H1 (cell line): ENCODE results near the gene TP63. TPM values are rescaled to one million over a fixed set of nuclear protein-coding genes. Genes with fewer than 3 reads are reported as not detected.

Experiments used
- CTCF ChIA-PET: fragments of 300-600 bp; sonication (Branson Sonifier 250); formaldehyde crosslinking; loops from one replicate; lab custom pipeline; 2021; ENCODE audit not compliant: partially characterized antibody; lab: Charles Lee
- POLR2A ChIA-PET: fragments of 300-600 bp; sonication (Branson Sonifier 250); formaldehyde crosslinking; loops from one replicate; lab custom pipeline; 2021; ENCODE audit warnings: inconsistent platforms; ENCODE audit not compliant: partially characterized antibody; lab: Charles Lee
- DNase-seq, 2 experiments: peaks; one replicate each; pipeline versions ENCODE4 v3.0.0 to v3.0.0-alpha.2; 2010 to 2022; ENCODE audit warnings: low spot score in 2 of 2, low read depth in 1 of 2, mixed read lengths in 1 of 2
- FAIRE-seq: peaks from 2 replicates; lab custom pipeline; 2011; peaks lifted over from hg19 to GRCh38; lab: Jason Lieb, UNC
- H2AFZ ChIP-seq: 2 replicates; pipeline ENCODE4 v1.8.1; 2012; ENCODE audit warnings: low read length, inconsistent platforms
- H2AK5ac ChIP-seq: 2 replicates; pipeline ENCODE4 v1.6.1; 2013; ENCODE audit warnings: low read depth, low read length
- H2BK120ac ChIP-seq: replicated peaks from 2 replicates; pipeline ENCODE3; 2013; ENCODE audit warnings: low read depth, low read length, inconsistent platforms
- H2BK12ac ChIP-seq: 2 replicates; pipeline ENCODE4 v1.6.1; 2013; ENCODE audit warnings: low read depth, low read length
- H2BK15ac ChIP-seq: 2 replicates; pipeline ENCODE4 v1.6.1; 2013; ENCODE audit warnings: low read length
- H2BK20ac ChIP-seq: 2 replicates; pipeline ENCODE4 v1.6.1; 2013; ENCODE audit warnings: low read length
- H2BK5ac ChIP-seq: 2 replicates; pipeline ENCODE4 v1.6.1; 2013; ENCODE audit warnings: low read depth, low read length
- H3K14ac ChIP-seq: 2 replicates; pipeline ENCODE4 v1.6.1; 2013; ENCODE audit warnings: inconsistent platforms; ENCODE audit not compliant: insufficient read length
- H3K18ac ChIP-seq: 2 replicates; pipeline ENCODE4 v1.6.1; 2013; ENCODE audit warnings: low read length; ENCODE audit errors: extremely low read depth
- H3K23ac ChIP-seq: 2 replicates; pipeline ENCODE4 v1.6.1; 2013; ENCODE audit warnings: inconsistent platforms; ENCODE audit not compliant: insufficient read length
- H3K23me2 ChIP-seq: 2 replicates; pipeline ENCODE4 v1.6.1; 2013; ENCODE audit warnings: low read depth, low read length
- H3K27ac ChIP-seq: 2 replicates; pipeline ENCODE4 v1.6.1; 2011; ENCODE audit warnings: low read depth, low read length, inconsistent platforms
- H3K27me3 ChIP-seq, 4 experiments: replicated peaks in 1 of 4; 1 replicate in 1 of 4; 2 replicates in 3 of 4; pipeline versions ENCODE4 v1.6.1 to v1.8.1; 2011 to 2013; ENCODE audit warnings: low read length in 3 of 4, mild to moderate bottlenecking in 3 of 4, inconsistent platforms in 2 of 4, mixed read lengths in 2 of 4, moderate library complexity in 1 of 4; ENCODE audit not compliant: control insufficient read depth in 3 of 4, insufficient read depth in 3 of 4; ENCODE audit errors: extremely low read depth in 1 of 4
- H3K36me3 ChIP-seq, 4 experiments: 2 replicates each; pipeline versions ENCODE4 v1.6.1 to v1.8.1; 2011 to 2013; ENCODE audit warnings: mild to moderate bottlenecking in 4 of 4, low read length in 3 of 4, moderate library complexity in 2 of 4, control low read depth in 1 of 4, inconsistent platforms in 1 of 4; ENCODE audit not compliant: insufficient read depth in 4 of 4, control insufficient read depth in 2 of 4
- H3K4ac ChIP-seq: replicated peaks from 2 replicates; pipeline ENCODE3; 2013; ENCODE audit warnings: low read length, low read depth, mixed read lengths, inconsistent platforms; ENCODE audit not compliant: insufficient read length
- H3K4me1 ChIP-seq, 4 experiments: replicated peaks in 1 of 4; 1 replicate in 1 of 4; 2 replicates in 3 of 4; pipeline versions ENCODE4 v1.6.1 to v1.8.1; 2011 to 2013; ENCODE audit warnings: low read length in 3 of 4, inconsistent platforms in 2 of 4, mixed read lengths in 1 of 4; ENCODE audit not compliant: insufficient read depth in 4 of 4, control insufficient read depth in 3 of 4
- H3K4me2 ChIP-seq, 2 experiments: 2 replicates each; pipeline versions ENCODE4 v1.6.1 to v1.8.1; 2011 to 2013; ENCODE audit warnings: low read depth in 2 of 2, low read length in 2 of 2, control low read depth in 1 of 2, inconsistent platforms in 1 of 2, mild to moderate bottlenecking in 1 of 2; ENCODE audit not compliant: insufficient read depth in 1 of 2
- H3K4me3 ChIP-seq, 4 experiments: fragments of 200-600, 300-600 bp in 1 of 4; sonication (generic), shearing (Covaris generic), sonication (Bioruptor Twin) in 1 of 4; 2 replicates each; pipeline versions ENCODE4 v1.5.1 to v1.8.1; 2011 to 2016; ENCODE audit warnings: low read length in 4 of 4, low read depth in 3 of 4, control low read depth in 2 of 4, inconsistent platforms in 2 of 4, mild to moderate bottlenecking in 2 of 4, mixed read lengths in 1 of 4, moderate library complexity in 1 of 4; ENCODE audit not compliant: insufficient read depth in 2 of 4; ENCODE audit errors: extremely low read depth in 1 of 4
- H3K56ac ChIP-seq: replicated peaks from 2 replicates; pipeline ENCODE3; 2013; ENCODE audit warnings: low read depth, mild to moderate bottlenecking, mixed read lengths, low read length, inconsistent platforms; ENCODE audit not compliant: insufficient read length
- H3K79me1 ChIP-seq: 2 replicates; pipeline ENCODE4 v1.6.1; 2013; ENCODE audit warnings: low read depth, low read length, control low read depth
- H3K79me2 ChIP-seq, 2 experiments: 2 replicates each; pipeline versions ENCODE4 v1.6.1 to v1.8.1; 2012 to 2013; ENCODE audit warnings: low read length in 2 of 2, mild to moderate bottlenecking in 2 of 2, inconsistent platforms in 1 of 2; ENCODE audit not compliant: insufficient read depth in 2 of 2, control insufficient read depth in 1 of 2
- H3K9ac ChIP-seq, 4 experiments: replicated peaks in 1 of 4; 1 replicate in 1 of 4; 2 replicates in 3 of 4; pipeline versions ENCODE4 v1.6.1 to v1.8.1; 2011 to 2013; ENCODE audit warnings: low read depth in 3 of 4, low read length in 3 of 4, control low read depth in 2 of 4, mild to moderate bottlenecking in 2 of 4, moderate library complexity in 2 of 4, inconsistent platforms in 1 of 4; ENCODE audit errors: extremely low read depth in 1 of 4
- H3K9me3 ChIP-seq, 2 experiments: 2 replicates each; pipeline versions ENCODE4 v1.6.1 to v1.8.1; 2012 to 2013; ENCODE audit warnings: mild to moderate bottlenecking in 2 of 2, moderate library complexity in 2 of 2, control low read depth in 1 of 2, inconsistent platforms in 1 of 2, low read depth in 1 of 2, low read length in 1 of 2, mixed read lengths in 1 of 2; ENCODE audit not compliant: insufficient read depth in 2 of 2
- H4K20me1 ChIP-seq, 2 experiments: replicated peaks in 1 of 2; 2 replicates each; pipeline versions ENCODE3 to v1.8.1; 2011 to 2013; ENCODE audit warnings: inconsistent platforms in 2 of 2, low read length in 2 of 2, mild to moderate bottlenecking in 1 of 2; ENCODE audit not compliant: insufficient read depth in 2 of 2, control insufficient read depth in 1 of 2
- H4K5ac ChIP-seq: 2 replicates; pipeline ENCODE4 v1.6.1; 2013; ENCODE audit warnings: low read length, low read depth, mixed read lengths, inconsistent platforms; ENCODE audit not compliant: insufficient read length
- H4K8ac ChIP-seq: 2 replicates; pipeline ENCODE4 v1.8.0; 2013; ENCODE audit warnings: mild to moderate bottlenecking, moderate library complexity, low read length, inconsistent platforms; ENCODE audit not compliant: insufficient read depth; ENCODE audit errors: extremely low read depth
- H4K91ac ChIP-seq: replicated peaks from 2 replicates; pipeline ENCODE3; 2013; ENCODE audit warnings: low read length, mixed read lengths, inconsistent platforms; ENCODE audit not compliant: insufficient read length
- HDAC2 ChIP-seq, 2 experiments: fragments of 300-600 bp in 1 of 2; sonication (generic) in 1 of 2; IDR thresholded peaks; 2 replicates each; pipeline ENCODE4 v1.6.1; 2011 to 2012; ENCODE audit warnings: low read depth in 2 of 2, low read length in 2 of 2, mild to moderate bottlenecking in 2 of 2, moderate library complexity in 2 of 2, borderline replicate concordance in 1 of 2, inconsistent platforms in 1 of 2
- JUN ChIP-seq: IDR thresholded peaks from 2 replicates; pipeline ENCODE4 v1.6.1; 2011; ENCODE audit warnings: low read depth, mild to moderate bottlenecking, improper control_type of control experiment, low read length
- KDM4A ChIP-seq: IDR thresholded peaks from one replicate; pipeline ENCODE4 v1.7.1; 2012; ENCODE audit warnings: low read depth, mild to moderate bottlenecking, moderate library complexity, low read length, inconsistent platforms; ENCODE audit not compliant: severe bottlenecking
- MAFK ChIP-seq: IDR thresholded peaks from 2 replicates; pipeline ENCODE4 v1.6.1; 2012; ENCODE audit warnings: low read depth, mild to moderate bottlenecking, improper control_type of control experiment, low read length
- POLR2AphosphoS5 ChIP-seq: IDR thresholded peaks from 2 replicates; pipeline ENCODE4 v1.6.1; 2011; ENCODE audit warnings: low read depth, low read length
- RAD21 ChIP-seq, 2 experiments: IDR thresholded peaks in 1 of 2; conservative IDR thresholded peaks in 1 of 2; 2 replicates each; pipeline ENCODE4 v1.6.1; 2011; ENCODE audit warnings: low read depth in 2 of 2, low read length in 2 of 2, improper control_type of control experiment in 1 of 2, inconsistent platforms in 1 of 2, mild to moderate bottlenecking in 1 of 2, moderate library complexity in 1 of 2
- RBBP5 ChIP-seq: IDR thresholded peaks from 2 replicates; pipeline ENCODE4 v1.7.1; 2012; ENCODE audit warnings: low read depth, mild to moderate bottlenecking, inconsistent platforms, low read length, moderate library complexity, borderline replicate concordance
- SIN3A ChIP-seq, 2 experiments: IDR thresholded peaks in 1 of 2; conservative IDR thresholded peaks in 1 of 2; 2 replicates each; pipeline ENCODE4 v1.6.1; 2011 to 2012; ENCODE audit warnings: low read length in 2 of 2, improper control_type of control experiment in 1 of 2, low read depth in 1 of 2, mild to moderate bottlenecking in 1 of 2
- SP4 ChIP-seq: IDR thresholded peaks from 2 replicates; pipeline ENCODE4 v1.6.1; 2012; ENCODE audit warnings: low read length, inconsistent platforms
- SUZ12 ChIP-seq: fragments of 200-600 bp; sonication (generic); IDR thresholded peaks from 2 replicates; pipeline ENCODE4 v1.6.1; 2012; ENCODE audit warnings: mild to moderate bottlenecking, inconsistent platforms, low read length, moderate library complexity, mixed read lengths
- TBP ChIP-seq: IDR thresholded peaks from 2 replicates; pipeline ENCODE4 v1.6.1; 2011; ENCODE audit warnings: low read depth, low read length, improper control_type of control experiment
- ZNF274 ChIP-seq: IDR thresholded peaks from 2 replicates; pipeline ENCODE4 v1.7.0; 2012; ENCODE audit warnings: low read length, borderline replicate concordance; ENCODE audit errors: extremely low read depth
- WGBS, 2 experiments: shearing (Covaris generic) in 1 of 2; methylation state at CpG; one replicate each; pipeline versions ENCODE4 v1.1.6 to v1.1.7; 2013 to 2015; ENCODE audit warnings: low lambda C conversion rate in 2 of 2, mixed read lengths in 2 of 2, inconsistent platforms in 1 of 2, low coverage in 1 of 2, missing lambda C conversion rate in 1 of 2; ENCODE audit not compliant: insufficient replicate concordance in 2 of 2, insufficient coverage in 1 of 2, insufficient read length in 1 of 2; ENCODE audit errors: extremely low coverage in 1 of 2, missing lambda C conversion rate in 1 of 2; 5-methylcytosine and 5-hydroxymethylcytosine counted together
- polyA plus RNA-seq, 7 experiments: library from polyadenylated mRNA; depleted of rRNA in 3 of 7; stranded (reverse) in 5 of 7; unstranded in 2 of 7; fragments of >200 nt in 5 of 7; fragments of 200-250 nt in 2 of 7; gene quantifications; 1 replicate in 5 of 7; 2 replicates in 1 of 7; 4 replicates in 1 of 7; pipeline versions ENCODE4 v1.2.1 to v1.2.3, GENCODE V29; 2011 to 2013; ENCODE audit warnings: missing spikeins in 2 of 7, mixed read lengths in 2 of 7
- total RNA-seq: library from RNA; stranded (reverse); fragmentation: NEBNext Ultra II Directional; extraction: Animal tissue kit (Norgen Biotek cat#: 25700); gene quantifications from 2 replicates; pipeline ENCODE4 v1.2.1, GENCODE V29; 2021

TP63 gene
- total and polyA plus RNA-seq, 2 of the 8 experiments (the other 6 are each of a cell fraction or from before 2014, with no cell fraction given): not detected

DNA sequence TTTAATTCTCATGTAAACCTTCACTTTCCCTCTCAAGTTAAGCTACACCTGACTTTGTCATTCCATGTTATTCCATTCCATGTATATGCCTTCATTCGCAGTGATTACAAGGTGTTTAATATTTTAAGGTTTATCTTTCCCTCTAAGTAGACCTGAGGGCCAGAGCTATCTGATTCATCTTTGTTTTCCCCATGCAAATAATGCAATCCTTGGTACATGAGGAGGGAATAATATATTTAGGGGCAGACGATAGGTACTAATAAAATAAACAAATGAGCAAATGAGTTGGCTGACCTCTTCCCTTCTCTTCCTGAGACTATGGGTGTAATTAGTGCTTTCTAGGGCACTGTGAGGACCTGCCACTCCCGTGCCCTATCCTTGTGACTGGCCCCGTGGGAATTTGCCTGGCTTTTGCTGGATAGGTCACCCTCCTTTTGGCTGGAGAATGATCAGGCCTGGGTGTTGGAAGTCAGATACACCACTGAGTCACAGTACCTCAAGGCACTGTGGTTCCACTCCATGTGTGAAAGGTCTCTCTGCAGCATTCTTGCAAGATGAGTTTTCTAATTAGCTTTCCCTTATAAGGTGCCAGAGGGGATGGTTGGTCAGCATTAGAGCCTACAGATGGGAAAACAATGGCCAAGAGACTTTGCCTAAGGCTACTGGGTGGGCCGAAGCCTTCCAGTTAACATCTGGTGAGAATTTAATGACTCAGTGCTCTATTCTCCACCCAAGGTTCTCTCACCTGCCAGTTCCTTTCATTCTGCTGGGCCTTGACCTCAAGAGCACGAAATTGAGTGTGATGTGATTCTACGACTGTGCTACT, 306.3 kb downstream of the TP63 start:
- Histone ChIP-seq H2BK12ac (no peak overlapping the region), H3K9me3 (no peaks in the 10 kb centered on the region; a peak in 1 of 4 replicates), H3K23me2 (no peaks in the 10 kb centered on the region), H3K18ac (no peak overlapping the region), H2BK15ac (no peak overlapping the region), H3K9ac (no peak overlapping the region), H3K79me2 (no peaks in the 10 kb centered on the region), H4K8ac (no peak overlapping the region), H4K91ac (no peak overlapping the region), H3K4me1 (no peaks in the 10 kb centered on the region), H2BK5ac (no peak overlapping the region), H3K14ac (no peak overlapping the region), H2AFZ (no peak overlapping the region), H3K36me3 (no peaks in the 10 kb centered on the region), H3K56ac (no peak overlapping the region), H3K23ac (no peak overlapping the region), H2AK5ac (no peak overlapping the region), H3K4me3 (no peak overlapping the region), H3K4me2 (no peak overlapping the region), H3K4ac (no peak overlapping the region), H4K20me1 (no peaks in the 10 kb centered on the region), H3K27ac (no peak overlapping the region), H2BK120ac (no peak overlapping the region), H3K27me3 (no peaks in the 10 kb centered on the region), H3K79me1 (no peaks in the 10 kb centered on the region), H4K5ac (no peak overlapping the region), H2BK20ac (no peak overlapping the region)
- no peak for FAIRE-seq
- CTCF ChIA-PET: interaction anchor here (1.1 to 5.0 kb wide), 2 partner anchors 10 to 286 kb away, joined by 3 to 30 read pairs; no protein-coding TSS in a partner anchor
- WGBS, 2 experiments: 95% methylated on average over 7 of the region's 7 CpGs; no CpG with 5 or more reads in 1 of the 2 experiments
- POLR2A ChIA-PET: no interaction called here
- no peak for DNase-seq
- TF ChIP-seq SP4: no peak
- TF ChIP-seq HDAC2 (IDR thresholded peaks at IDR 0.05; ENCODE audit: borderline replicate concordance in 1 of 2, low read depth in 2 of 2, low read length in 2 of 2): no peak
- TF ChIP-seq MAFK: no peak
- no peak for TF ChIP-seq TBP
- no peak for TF ChIP-seq JUN
- TF ChIP-seq ZNF274: no peak
- no peak for TF ChIP-seq RBBP5
- TF ChIP-seq SIN3A (conservative IDR thresholded peaks at IDR 0.05 in 1 of 2, IDR thresholded peaks at IDR 0.05 in 1 of 2; ENCODE audit: low read depth in 1 of 2, low read length in 2 of 2): no peak
- TF ChIP-seq SUZ12: no peak
- no peak for TF ChIP-seq RAD21 (IDR thresholded peaks at IDR 0.05 in 1 of 2, conservative IDR thresholded peaks at IDR 0.05 in 1 of 2; ENCODE audit: low read depth in 2 of 2, low read length in 2 of 2)
- no peak for TF ChIP-seq POLR2AphosphoS5
- TF ChIP-seq KDM4A: no peak
